ENCODE data around the gene EDARADD.

DNA sequence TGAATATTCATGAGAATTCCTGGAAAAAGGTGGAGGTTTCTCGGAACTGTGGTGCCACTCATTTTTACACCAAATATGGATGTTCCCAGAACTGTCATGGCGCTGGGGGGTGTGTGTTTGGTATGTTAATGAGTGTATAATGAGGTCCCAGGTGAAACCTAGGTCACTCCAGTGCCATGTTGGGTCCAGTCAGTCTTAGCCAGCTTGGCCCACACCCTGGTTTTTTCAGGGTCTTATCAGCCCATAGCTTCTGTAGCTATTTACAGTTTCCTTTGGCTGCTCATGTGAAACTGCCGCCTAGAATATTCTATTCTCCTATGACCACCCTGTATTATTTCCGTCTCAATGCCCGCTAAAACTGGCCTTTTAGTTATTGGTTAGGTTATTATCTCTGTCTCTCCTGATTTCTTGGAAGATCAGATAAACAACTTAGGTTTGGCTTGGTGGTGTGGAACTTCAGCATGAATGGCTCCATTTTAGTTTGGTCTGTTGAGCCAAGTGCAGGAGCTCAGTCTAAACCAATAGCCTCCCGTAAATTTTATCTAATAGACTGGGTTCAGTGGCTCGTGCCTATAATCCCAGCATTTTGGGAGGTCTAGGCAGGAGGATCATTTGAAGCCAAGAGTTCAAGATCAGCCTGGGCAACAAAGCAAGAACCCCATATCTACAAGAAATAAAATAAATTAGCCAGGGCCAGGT, 42.1 kb upstream of the EDARADD start:
- no peak for TF ChIP-seq GATA3 (IDR thresholded peaks at IDR 0.05; ENCODE audit: low read depth, low read length)
- no peak for TF ChIP-seq GATA2 (IDR thresholded peaks at IDR 0.05; ENCODE audit: low read depth, low read length)

Measured in SH-SY5Y (cell line).